ENCODE results near the gene TSLP.

Gene TSLP

GRCh38 chr5:111071413-111071812 lies at the start of gene TSLP:
TSS of gene TSLP (plus strand) at chr5:111071713. CDS start at chr5:111071891, 178 bp downstream.
- DNase-seq: no peak

GRCh38 chr5:111022301-111022700 lies 49.2 kb upstream of the TSLP start:
- no peak for DNase-seq

DNA sequence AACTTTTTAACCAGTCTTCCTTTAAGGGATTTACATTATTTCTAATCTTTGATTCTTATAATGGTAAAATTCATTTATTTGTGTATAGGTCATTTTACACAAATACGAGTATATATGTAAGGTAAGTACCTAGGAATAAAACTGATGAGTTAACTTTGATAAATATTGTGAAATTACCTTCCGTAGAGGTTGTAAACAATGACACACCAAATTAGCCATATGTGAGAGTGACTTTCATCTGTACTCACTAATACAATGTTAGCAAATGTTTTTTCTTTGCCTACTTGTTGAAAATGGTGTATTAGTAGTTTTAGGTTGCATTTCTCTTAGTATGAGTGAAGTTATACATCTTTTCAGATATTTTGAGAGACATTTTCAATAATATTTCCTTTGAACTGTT lies 42.6 kb upstream of the TSLP start:
- no peak for DNase-seq

DNA sequence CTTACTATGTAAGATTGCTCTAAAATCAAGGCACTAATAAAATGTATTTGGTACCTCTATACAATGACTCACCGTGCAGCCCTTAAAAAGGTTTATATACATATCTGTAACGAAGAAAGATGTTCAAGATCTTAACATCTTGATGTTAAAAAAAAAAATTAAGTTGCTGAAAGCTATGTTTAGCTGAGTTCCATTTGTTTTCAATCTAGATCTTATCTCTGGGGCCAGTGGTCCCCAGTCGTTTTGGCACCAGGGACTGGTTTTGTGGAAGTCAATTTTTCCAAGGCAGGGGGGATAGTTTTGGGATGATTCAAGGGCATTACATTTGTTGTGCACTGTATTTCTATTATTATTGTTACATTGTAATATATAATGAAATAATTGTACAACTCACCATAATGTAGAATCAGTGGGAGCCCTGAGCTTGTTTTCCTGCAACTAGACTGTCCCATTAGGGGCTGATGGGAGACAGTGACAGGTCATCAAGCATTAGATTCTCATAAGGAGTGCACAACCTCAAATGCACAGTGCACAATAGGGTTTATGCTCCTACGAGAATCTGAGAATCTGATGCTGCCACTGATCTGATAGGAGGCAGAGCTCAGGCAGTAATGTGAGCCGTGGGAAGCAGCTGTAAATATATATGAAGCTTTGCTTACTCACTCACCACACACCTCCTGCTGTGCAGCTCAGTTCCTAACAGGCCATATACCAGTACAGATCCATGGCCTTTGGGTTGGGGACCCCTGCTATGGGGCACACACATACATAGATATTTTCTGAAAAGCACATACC lies 27.6 kb upstream of the TSLP start:
- no peak for DNase-seq

GRCh38 chr5:111058064-111058463 lies 13.4 kb upstream of the TSLP start:
- DNase-seq: no peak

- no peak for DNase-seq
Measured at GRCh38 chr5:111060169-111060568, 11.3 kb upstream of the TSLP start.

DNA sequence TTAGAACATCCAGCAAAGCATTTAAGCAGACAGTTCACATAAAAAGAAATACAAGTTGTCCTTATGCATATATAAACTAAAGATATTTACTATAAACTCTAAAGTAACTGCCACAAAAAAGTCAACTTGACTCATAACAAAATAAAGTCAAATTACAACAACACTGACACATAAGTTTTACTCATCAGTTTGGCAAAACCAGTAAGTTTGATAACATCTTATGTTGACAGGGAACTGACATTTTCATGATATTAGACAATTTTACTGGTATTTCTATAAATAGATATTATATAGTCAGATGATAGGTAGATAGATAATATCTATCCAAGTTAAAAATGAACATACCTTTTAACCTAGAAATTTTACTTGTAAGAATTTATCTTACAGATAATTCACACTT lies 9.9 kb upstream of the TSLP start:
- DNase-seq: no peak

DNA sequence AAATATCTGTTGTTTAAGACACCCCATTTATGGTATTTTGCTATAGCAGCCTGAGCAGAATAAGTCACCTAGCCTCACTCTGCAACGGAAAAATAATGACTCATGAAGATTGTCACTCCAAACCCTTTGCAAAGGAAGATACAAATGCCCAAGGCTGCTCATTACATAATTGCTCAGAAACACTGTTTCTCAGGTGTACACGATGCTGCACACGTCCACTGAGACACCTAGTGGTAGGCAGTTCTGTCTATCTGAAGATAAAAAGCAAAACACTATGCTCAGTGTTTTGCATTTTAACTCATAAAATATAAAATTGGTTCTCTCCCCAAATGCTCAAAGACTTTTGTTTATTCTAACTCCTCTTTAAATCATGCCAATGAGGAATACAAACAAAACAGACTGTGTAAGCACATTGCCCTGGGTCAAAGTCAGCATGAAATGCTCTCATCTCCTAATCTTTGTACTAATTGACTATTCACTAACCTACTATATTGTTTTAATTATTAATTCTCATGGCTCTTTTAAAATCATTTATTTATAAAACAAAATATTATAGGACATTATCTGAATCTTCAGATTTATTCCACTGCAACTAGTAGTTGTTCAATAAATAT lies 7.7 kb upstream of the TSLP start:
- no peak for DNase-seq

- DNase-seq: no peak
Measured at GRCh38 chr5:111066261-111066938, 5.1 kb upstream of the TSLP start.

- DNase-seq: no peak
Measured at GRCh38 chr5:111068213-111068612, 3.3 kb upstream of the TSLP start.

GRCh38 chr5:111069839-111070238 lies 1.7 kb upstream of the TSLP start:
- DNase-seq: no peak

GRCh38 chr5:111070272-111071134 lies 1.0 kb upstream of the TSLP start:
- DNase-seq: peak in 4 of 56 donors; percentile 1 to 9 (median 4)

DNA sequence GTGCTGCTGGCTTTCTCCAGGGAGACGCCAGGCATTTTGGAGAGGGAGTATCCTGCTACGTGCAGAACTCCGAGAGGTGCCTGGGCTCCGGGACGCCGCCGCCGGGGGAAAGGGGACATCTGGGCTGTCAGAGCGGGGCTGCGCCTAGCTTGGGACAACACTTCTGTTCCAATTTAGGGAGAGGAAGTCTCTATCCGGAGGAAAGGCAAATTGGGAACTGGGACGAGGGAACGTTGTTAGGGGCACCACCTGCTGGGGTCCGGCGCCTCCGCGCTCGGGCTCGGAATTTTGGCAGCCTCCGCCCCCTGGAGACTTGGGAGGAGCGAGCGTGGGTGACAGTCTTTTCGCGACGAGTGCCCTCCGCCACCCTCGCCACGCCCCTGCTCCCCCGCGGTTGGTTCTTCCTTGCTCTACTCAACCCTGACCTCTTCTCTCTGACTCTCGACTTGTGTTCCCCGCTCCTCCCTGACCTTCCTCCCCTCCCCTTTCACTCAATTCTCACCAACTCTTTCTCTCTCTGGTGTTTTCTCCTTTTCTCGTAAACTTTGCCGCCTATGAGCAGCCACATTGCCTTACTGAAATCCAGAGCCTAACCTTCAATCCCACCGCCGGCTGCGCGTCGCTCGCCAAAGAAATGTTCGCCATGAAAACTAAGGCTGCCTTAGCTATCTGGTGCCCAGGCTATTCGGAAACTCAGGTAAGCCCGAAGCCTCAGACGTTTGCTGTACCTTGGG lies 1.6 kb downstream of the TSLP start:
- peak in 4 of 56 donors; percentile 1 to 30 (median 10) for DNase-seq

DNA sequence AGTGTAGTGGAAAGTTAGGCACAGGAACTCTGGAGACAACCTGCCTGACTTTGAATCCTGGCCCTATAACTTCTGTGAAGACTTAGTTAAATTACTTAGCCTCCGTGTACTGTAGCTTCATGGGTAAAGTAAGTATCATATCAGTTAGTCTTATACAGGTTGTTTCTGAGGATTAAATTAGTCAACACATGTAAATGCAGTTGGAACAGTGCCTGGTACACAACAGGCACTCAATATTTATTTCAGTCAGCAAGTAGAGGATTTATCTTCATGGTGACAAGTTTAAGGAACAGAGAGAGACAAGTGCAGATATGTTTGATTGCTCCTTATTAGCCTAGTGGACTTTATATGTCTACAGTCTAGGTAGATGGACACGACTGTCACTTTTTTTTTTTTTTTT lies 2.7 kb downstream of the TSLP start:
- no peak for DNase-seq

- DNase-seq: no peak
Measured at GRCh38 chr5:111075520-111075919, 4.0 kb downstream of the TSLP start.

DNA sequence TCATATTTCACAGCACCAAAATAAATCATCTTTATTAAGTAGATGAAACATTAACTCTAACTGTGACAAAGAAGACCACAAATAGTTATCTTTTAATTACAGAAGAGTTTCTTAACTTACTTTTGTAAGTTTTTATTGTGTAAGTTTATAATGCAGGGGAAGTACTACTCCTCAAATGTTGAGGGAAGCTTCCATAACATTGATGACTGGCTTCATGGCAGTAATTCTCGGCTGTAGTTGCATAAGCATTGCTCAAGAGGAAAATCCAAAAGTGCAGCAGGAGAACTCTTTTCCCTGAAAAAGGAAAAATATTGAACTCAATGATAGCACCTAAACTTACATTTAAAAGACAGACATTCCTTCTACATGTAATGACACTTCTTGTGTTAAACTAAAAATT lies 4.6 kb downstream of the TSLP start:
- DNase-seq: no peak

DNA sequence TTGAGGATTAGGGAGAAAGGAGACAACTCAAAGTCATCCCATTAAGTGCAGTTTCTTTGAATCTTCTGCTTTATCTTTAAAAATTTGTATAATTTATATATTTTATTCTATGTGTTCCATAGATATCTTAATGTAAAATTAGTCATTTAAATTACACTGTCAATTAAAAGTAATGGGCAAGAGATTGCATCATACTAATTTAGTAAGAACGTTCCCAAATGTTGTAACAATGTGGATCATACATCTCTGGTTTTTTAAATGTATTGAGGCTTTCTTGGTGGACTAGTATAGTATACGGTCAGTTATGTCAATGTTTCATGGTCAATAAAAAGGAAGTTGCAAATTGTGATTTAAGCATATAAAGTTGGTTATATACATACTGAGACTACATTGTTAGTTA lies 6.2 kb downstream of the TSLP start:
- no peak for DNase-seq

DNA sequence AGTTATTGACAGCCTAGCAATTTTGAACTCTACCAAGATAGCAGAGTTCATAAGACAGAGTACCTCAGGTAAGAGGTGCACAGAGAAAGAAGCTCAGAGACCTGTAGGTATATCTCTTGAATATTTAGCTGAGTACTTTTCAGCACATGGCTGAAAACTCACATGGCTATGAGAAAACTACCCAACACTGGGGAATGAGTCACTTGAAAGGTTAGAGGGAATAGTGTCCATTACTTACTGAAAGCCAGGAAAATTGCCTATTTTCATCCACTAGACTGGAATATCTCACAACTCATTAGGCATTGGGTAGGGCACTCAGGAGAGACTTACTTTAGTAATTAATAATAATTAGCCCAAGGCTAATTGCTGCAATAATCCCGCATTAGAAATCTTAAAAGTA lies 8.3 kb downstream of the TSLP start:
- no peak for DNase-seq

DNA sequence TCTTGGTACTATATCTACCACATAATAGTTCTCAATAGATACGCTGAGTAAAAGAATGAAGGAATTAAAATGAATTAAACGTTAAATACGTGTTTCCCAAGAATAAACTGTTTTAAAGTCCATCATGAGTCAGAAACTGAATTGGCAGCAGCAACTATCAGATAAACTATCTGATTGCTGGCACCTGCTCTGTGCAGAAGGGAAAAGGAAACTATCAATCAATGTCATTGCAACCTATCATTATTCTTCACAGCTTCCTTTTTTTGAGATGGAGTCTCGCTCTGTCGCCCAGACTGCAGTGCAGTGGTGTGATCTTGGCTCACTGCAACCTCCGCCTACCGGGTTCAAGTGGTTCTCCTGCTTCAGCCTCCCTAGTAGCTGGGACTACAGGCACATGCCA lies 11.8 kb downstream of the TSLP start:
- no peak for DNase-seq

DNA sequence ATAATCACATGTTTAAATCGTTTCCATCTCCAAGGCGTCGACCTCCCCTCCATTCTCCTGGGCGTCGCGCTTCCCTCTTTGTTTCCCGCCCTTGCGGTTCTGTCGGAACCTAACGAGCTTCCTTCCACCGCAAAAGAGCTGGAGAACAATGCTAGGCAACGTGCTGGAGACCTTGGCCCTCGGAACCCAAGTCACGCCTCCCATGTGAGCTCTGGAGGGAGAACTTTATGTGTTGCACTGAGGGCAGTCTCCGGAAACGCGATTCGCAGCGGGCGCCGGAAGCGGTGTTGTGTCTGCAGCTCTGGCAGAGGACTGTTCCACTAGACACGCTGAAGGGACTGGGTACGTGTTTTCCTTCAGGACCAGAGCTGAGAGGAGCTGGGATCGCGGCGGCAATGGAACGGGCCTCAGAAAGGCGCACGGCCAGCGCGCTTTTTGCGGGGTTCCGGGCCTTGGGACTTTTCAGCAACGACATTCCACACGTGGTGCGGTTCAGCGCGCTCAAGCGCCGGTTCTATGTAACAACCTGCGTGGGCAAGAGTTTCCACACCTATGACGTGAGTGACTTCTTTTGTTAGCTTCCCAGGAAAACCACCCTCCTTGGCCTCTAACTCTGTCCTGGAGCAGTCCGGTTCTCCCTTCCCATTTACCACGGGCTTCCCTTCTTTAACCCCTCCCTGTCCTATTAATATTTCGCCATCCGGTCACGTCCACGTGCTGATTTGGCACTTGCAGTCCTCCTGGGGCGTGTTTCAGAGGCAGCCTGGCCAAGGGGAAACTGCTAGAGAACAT lies 20.7 kb downstream of the TSLP start, which contains the start of gene WDR36:
TSS of gene WDR36 (plus strand) at position 287 of the 792 bp plus-strand sequence. CDS start at position 396, 109 bp downstream.
- DNase-seq: peak; percentile 15 to 93 (median 84)

Data from amygdala (tissue), 56 donors.